CD4-positive, alpha-beta T cell treated with Interleukin-2 at 100 ng/mL for 4 hours (primary cell): ENCODE data around the gene MACROD2.

Experiments used
- DNase-seq: peaks from one replicate; pipeline ENCODE4 v3.0.0-alpha.2; 2020; ENCODE audit warnings: low spot score

MACROD2 gene

DNA sequence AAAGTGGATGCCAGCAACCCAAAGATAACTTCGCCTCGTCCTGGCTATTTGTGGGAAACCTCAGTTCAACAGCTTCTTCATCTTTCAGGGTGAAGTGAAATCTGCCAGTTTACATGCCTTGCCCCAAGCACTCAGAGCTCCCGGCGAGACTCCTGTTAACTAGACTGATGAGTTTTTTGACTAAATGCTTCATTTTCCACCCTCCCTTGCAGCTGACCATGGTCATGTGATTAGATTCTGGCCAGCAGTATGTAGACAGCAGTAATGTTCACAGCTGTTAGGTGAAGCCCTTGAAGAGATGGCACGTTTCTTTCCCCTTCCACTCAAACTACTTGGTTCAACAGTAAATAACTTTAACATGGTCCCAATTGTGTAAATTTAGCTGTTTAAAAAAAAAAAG, 1060.9 kb downstream of the MACROD2 start:
- DNase-seq: no peak

DNA sequence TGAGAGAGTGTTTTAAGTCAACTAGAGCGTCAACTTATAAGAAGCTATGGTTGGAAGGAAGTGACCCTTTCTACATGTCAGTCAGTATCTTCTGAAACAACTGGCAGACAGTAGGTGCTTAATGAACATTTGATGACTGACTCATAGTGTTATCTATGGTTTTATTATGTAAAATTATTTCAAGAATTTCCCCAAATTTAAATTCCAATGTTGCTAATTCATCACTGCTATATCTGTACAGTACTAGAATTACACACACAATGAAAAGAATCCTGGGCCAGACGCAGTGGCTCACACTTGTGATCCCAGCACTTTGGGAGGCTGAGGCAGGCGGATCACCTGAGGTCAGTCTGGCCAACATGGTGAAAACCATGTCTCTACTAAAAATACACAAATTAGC, 1063.5 kb downstream of the MACROD2 start:
- no peak for DNase-seq

DNA sequence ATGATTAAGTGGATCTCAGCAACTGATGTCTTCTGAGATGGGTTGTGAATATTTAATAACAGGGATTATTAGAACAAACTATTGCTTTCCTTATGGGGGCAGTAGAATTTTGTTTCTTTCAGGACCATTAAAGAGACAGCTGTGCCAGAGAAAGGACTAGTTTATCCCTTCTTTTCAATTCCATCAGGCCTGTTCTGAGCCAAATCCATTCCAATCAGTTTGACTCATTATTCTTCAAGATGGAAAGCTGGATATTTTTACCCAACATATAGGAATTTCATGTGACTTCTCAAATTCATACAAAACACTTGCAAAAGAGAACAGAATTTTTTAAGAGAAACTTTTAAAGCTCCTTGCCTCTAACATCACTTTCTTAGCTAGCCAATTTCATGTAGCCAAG, 1064.1 kb downstream of the MACROD2 start:
- no peak for DNase-seq

DNA sequence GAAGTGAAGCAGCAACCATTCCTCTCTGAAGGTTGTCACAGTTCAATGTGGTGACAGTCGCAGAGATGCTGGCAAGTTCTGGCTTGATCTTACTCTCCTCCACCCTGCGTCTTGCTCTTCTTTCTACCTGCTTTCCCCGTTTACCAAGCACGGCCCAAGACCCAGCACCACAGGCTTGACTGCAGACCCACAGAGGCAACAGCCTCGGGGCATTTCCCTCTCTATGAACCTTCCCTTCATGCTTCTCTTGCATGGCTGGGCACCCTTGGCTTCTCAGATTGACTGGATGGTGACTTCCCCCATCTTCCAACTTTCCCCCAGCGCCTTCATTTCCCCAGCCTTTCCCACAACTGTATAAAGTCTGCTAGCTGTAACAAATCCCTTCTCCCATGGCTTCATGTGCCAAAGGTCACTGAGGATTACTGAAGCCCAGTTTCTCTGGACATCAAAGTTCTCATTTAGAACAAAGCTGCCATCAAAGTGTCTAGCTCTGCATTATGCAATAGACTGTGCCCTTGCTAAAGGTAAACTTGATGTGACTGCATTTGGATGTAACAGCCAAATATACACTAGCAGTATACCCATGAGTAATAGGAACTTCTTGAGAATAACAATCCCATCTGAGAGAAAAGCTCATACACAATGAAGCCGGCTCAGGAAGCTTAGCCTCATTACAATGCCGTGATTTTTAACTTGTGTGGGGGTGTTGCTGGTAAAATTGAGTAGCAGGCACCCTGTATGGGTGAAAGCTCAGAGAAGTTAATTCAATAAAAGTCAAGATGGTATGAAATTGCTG, 1065.1 kb downstream of the MACROD2 start:
- no peak for DNase-seq

DNA sequence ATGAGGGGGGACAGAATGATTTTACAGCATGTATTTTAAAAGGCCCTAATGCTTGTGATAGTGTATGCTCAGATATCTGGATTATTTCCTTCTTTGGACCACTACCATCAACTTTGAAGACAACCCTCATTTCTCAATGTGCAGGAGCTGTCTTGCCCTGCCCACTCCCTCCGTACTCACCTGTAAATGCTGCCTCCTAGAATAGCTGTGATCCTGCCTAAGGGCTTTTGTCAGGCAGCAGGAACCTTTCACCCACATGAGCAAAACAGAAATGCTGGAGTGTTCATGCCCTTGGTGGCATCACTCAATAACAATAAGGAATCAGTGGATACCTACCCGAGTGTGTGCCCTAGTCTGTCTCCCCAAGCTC, 1065.7 kb downstream of the MACROD2 start:
- no peak for DNase-seq

DNA sequence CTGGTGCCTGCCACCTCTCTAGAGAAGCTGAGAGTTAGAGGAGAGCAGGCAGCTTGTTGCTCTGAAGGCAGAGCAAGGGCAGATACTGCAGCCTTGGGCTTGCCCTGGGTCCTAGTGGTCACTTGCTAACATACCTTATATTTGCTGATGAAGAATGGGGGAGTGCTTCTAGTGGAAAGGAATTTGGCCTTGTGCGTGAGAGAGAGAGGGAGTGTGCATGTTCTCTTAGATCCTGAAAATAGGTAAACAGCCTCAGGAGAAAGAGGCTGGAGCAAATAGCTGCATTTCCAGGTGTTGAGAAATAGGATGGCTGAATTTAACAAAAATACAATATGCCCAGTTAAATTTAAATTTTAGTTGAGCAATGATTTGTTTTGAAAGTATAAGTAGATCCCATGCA, 1066.6 kb downstream of the MACROD2 start:
- DNase-seq: no peak

DNA sequence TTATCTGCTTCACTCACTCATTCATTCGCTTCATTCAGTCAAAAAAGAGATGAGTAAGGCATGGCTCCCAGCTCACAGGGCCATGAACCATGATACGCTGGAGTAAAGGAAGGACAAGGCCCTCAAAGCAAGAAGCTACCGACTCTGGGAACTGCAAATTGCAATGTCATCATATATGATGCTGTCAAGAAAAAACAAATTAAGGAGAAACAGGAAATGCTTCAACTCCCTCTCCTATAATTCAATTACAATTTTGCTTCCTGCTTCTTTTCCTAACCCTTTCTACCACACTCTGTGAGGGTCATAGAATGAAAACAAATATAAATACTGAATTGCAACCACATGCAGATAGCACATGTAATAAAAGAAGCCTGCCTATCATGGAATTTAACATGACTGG, 1067.8 kb downstream of the MACROD2 start:
- DNase-seq: no peak

DNA sequence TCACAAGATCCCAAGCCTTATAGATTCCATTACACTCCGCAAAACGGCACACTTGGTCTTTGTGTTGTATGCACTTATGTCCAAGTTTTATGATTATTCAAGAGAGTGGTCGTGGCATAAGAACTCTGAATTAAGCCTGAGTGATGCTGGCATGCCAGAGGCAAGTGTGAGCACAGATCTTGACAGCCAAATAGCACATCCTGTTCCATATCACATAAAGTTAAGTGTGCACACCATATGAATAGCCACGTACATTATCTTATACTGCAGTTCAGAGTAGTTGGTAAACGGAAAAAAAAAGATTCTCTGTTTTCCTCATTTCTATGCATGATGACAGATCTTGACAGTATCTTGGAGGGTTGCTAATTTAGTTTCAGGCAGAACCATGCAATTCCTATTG, 1069.4 kb downstream of the MACROD2 start:
- no peak for DNase-seq

DNA sequence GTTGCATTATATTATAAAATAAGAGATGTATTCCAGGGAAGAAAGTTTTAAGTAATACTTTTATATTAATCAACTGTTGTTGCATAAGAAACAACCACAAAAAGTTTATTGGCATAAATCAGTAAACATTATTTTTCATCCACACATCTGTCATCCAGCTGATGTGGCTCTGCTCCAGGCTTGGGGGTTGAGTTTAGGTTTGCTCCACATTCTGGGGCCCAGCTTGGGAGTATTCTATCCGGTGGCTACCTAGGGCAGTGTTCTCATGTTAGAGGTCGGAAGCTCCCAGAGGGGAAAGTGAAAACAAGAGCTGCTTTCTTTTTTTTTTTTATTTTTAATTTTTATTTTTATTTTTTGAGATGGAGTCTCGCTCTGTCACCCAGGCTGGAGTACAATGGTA, 1070.5 kb downstream of the MACROD2 start:
- DNase-seq: no peak

DNA sequence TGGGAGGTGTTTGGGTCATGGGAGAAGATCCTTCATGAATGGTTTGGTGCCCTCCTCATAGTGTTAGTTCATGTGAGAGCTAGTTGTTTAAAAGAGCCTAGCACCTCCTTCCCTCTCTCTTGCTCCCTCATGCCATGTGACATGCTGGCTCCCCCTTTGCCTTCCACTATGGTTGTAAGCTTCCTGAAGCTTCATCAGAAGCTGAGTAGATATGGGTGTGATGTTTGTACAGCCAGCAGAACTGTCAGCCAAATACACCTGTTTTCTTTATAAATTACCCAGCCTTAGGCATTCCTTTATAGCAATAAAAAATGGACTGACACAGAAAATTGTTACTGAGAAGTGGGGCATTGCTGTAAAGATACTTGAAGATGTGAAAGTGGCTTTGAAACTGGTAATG, 1073.2 kb downstream of the MACROD2 start:
- no peak for DNase-seq

DNA sequence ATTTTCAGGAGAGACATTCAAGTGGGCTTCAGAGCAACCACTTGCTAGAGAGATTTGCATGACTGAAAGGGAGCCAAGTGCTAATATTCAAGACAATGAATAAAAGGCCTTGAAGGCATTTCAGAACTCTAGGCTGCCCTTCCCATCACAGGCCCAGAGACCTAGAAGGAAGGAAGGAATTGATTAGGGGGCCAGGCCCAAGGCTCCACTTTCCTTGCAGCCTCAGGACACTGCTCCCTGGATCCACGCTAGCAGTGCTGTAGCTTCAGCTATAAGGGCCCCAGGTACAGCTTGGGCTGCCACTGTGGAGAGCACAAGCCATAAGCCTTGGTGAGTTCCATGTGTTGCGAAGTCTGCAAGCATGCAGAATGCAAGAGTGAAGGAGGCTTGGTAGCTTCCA, 1074.0 kb downstream of the MACROD2 start:
- DNase-seq: no peak

DNA sequence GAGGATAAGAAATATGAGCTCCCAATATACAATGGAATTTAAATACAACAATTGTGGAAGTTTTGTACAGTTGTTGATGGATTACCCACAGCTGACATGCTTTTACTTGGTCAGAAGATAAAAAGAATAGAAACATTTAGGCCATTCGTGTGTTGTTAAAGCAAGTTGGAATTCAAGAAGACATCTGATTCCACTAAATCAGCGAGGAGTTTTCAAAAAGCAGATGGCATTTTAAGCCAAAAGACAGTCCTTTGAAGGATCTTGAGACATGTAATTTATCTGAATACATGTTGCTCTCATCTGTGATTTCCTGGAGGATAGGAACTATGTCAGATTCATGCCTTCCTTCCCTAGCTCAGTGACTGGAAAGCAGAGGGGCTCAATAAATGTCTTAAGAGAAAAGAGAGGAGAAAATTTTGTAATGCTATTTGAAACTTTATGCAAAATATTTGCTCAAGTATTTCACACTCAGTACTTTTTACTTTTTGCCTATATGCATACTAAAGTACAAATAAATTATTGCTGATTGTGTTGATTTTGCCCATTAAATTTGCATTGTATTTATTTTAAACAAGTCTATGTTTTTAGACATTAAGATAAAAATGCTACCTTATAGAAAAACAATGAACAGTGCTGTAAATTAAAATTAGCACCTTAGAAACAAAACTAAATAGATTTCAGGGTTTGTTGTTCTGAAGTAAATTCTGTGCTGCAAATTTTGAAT, 1075.9 kb downstream of the MACROD2 start:
- DNase-seq: no peak

DNA sequence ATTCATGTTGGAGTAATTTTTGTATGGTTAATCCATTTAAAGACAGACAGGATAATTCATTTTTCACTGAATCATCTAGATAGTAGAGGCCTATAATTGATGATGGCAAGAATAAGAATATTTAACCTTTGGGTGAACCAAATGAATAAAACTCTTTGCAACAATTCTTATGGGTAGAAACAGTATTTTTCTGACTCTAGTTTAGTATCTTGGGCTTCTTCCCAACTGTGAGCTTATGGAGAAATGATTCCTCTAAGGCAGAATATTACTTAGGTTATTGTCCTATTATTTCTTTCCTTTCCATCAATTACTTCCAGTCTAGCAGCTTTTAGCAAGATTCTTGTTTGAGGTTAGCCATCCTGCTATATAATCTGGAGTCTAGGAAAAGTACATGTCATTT, 1077.0 kb downstream of the MACROD2 start:
- no peak for DNase-seq

DNA sequence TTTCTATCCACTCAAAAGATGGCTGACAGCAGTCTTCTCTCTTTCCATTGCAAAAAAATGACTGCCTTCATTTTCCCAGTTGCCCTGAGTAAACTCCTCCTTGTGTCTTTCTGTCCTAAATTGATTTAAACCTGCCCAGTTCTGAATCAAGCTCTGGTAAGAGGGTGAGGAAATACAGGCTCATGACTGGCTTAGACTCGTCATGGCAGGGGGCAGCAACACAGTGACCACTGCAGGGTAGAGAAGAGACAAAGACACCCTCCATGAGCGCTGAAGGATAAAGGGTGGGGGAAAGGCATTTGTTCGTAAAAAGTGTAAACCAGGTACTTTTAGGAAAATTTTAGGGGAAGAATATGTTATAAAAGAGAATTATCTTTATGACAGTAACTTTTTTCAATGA, 1080.3 kb downstream of the MACROD2 start:
- DNase-seq: no peak

DNA sequence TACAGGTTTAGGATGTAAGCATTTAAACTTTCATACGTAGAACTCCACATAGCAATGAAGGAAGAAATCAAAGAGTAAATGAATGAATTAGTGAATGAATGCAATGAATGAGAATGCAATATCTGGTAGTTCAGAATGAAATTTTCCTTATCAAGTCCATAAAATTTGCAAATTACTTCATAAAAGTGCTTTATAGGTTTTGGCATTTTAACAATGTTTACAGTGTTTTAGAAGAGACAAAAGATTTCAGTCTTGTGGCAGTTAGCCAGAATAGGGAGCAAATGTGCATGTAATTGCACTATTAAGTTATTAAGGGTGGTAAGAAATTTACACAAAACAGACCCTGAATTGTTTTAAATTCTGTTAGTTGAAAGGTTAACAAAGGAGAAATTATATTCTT, 1081.5 kb downstream of the MACROD2 start:
- DNase-seq: no peak

DNA sequence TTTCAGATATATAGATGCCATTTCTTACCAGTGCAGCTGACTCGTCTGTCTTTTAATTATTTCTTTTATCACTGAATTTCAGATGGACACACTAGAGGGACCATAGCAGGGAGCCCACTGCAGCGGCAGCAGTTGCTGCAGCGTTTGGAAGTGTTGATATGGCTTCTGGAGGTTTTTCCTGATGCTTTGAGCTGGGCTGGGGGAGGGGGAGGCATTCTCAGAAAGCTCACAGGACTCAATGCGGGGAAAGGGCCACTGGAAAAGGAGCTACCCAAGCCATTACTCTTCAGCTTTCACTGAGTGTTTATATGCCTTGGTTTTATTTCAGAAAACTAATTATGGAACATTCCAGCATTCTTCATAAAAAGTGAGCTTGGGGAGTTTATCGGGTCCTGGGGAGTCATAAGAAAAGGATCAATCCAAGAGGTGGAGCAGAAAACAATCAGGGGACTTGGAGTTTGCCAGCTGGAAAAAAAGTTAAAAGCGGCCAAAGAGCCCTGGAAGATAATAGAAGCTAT, 1082.5 kb downstream of the MACROD2 start:
- DNase-seq: no peak

DNA sequence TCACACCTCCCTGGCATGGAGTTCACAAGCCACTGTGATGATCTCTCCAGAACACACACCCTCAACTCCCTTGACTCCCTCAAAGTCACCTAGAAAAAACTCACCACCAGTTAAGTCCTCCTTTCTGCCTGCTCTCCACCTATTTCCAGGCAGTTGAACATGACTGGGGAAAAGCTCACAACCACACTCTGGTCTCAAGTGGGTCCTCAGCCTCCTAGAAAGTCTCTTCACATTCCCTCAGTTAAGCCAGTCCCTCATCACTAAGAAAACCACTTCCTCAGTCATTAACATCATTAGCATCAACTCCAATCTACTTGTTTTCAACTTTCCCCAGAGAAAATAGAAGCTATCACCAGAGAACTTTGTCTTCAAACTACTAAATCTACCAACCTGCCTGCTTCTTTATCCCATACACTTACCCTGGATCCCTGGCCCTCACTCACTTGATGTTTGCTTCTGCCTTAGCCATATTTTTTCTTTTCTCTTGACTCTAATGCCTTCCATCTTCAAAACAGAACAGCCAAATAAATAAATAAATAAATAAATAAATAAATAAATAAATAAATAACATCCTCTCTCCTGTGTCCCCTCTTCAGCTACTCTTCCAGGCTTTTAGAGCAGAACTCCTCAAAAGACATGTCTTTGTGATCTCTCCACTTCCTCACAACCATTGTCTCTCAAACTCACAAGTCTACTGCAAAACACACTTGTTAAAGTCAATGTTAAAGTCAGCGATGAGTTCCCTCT, 1084.5 kb downstream of the MACROD2 start:
- no peak for DNase-seq

DNA sequence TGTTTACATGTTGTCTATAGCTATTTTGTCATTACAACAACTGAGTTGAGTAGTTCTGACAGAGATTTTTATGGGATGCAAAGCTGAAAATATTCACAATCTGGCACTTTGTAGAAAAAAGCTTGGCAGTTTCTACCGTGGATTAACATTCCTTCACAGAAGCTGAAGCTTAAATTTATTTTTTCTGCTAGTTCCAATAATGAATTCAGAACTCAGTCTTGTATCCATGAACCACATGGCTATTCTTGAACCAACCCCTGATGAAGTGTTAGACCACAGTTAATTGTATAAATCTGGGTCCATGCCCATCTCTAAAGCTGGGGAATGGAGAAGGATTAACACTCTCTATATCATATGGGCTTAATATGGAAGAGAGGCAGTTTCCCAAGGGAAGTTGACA, 1085.9 kb downstream of the MACROD2 start:
- DNase-seq: no peak

DNA sequence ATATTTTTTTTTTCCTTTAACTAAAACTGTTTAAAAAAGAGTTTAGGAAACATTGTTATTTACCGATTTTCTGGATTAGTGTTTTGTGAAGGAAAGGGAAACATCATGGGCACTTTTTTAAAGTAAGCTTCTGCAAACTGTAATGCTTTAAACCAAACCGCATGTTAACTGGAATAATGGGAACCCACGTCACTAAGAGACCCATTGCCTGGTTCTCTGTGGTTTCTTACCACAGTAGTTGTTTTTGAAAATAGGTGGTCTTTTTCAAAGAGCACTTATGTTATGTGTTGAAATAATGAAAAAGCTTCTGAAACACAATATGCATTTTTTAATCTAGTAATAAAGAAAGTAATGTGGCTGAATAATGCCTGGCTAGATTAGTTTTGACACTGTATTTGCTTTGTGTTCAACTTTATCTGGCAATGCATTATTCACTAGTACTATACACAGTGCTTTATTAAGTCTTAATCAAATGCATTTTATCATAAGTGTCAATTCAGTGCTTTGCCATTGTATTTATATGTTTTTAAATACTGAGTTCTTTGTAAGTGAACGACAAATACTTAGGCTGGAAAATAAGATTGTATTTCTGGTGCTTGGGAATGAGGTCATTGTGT, 1096.2 kb downstream of the MACROD2 start:
- no peak for DNase-seq

DNA sequence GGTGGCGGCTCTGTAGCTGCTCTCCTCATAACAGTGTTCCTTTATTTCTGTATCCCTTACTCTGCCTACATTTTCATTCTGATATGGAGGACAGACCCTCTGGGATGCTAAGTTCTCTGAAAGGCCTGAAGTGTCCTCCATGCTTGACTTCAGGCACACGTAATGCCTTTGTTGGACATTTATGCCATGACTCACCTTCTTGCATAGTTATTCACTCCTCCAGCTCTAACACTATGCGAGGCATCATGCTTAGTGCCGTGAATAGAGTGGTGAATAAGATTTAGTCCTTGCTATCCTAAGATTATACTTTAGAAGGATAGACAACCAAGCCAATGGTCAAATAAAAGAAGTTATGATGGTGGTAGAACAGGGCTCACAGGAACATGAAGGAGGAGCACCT, 1103.0 kb downstream of the MACROD2 start:
- DNase-seq: no peak

DNA sequence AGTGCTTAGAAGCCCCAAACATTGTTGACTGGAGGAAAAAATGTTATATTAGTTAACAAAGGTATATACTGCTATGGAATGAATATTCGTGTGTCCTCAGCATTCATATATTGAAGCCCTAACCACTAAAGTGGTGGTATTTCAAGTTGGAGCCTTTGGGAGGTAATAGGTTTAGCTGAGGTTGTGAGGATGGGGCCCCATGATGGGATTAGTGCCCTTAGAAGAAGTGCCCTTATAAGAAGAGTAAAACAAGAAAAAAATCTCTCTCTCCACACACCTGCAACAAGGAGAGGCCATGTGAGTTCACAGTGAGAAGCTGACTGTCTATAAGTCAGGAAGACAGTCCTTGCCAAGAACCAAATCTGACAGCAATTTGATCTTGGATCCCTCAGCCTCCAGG, 1103.8 kb downstream of the MACROD2 start:
- DNase-seq: no peak

DNA sequence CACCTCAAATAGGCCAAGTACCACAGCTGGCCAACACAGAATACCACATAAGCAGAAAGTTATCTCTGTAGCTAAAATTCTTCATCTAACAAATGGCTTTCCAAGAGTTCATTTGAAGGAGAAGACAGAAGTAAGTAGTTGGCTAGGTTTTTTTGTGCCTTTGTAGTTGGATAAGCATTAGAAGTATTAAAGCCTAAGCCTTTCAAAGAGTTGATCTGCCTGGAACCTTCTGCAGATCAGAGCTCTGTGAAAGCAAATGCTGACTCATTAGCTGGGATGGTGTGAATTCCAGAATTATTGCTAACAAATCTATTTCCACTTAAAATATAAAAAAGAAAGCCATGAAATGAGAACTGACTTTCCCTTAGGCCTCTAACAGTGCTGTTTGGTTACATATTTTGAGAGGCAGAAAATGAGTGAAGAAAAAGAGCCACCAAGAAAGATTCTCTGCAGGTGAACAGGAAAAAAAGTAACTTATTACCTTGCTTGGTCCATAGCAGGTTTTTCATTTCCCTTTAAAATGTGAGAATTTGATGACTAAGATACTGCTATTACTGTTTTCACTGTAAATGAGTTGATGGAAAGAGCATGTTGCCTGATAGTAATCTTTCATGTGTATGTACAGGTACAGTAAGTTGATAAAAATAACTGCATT, 1105.3 kb downstream of the MACROD2 start:
- DNase-seq: no peak
